ENCODE results near the gene SRP9.

GRCh38 chr1:225812488-225813213 is 35.0 kb downstream of the SRP9 start:
- no peak for TF ChIP-seq POLR2A (IDR thresholded peaks at IDR 0.05)
- TF ChIP-seq CTCF (IDR thresholded peaks at IDR 0.05), result no peak
